ENCODE results near the gene GNAT1. TPM values are rescaled to one million over a fixed set of nuclear protein-coding genes. Genes with fewer than 3 reads are reported as not detected.

The GNAT1 gene
- total and polyA plus RNA-seq, 2 donors (not counting 1 experiment from before 2014, with no cell fraction given) = not detected

GRCh38 chr3:50212971-50213370 is 21.6 kb downstream of the GNAT1 start:
- intact Hi-C loops (cut with micrococcal nuclease) = no loop called here
- Histone ChIP-seq H3K79me2 (ENCODE audit: control insufficient read depth, insufficient read depth, low read length) (no peaks in the 10 kb centered on the region), H3K36me3 (replicated peaks in 1 of 2; ENCODE audit: control extremely low read depth in 1 of 2, control insufficient read depth in 1 of 2, extremely low read depth in 1 of 2, insufficient read depth in 2 of 2, low read length in 1 of 2) (no peaks in the 10 kb centered on the region), H2AFZ (ENCODE audit: insufficient read depth, low read depth, low read length, poor library complexity, severe bottlenecking) (no peak overlapping the region), H3K27ac (ENCODE audit: low read length in 2 of 2) (no peak overlapping the region), H3K4me3 (ENCODE audit: control extremely low read depth in 1 of 5, extremely low read depth in 1 of 5, insufficient read depth in 1 of 5, low read depth in 2 of 5, low read length in 4 of 5) (no peak overlapping the region), H3K4me2 (replicated peaks; ENCODE audit: low read depth, low read length, poor library complexity, severe bottlenecking) (no peak overlapping the region), H3K4me1 (ENCODE audit: control insufficient read depth in 2 of 2, insufficient read depth in 2 of 2, low read length in 2 of 2) (no peaks in the 10 kb centered on the region), H3K9ac (ENCODE audit: low read length) (no peak overlapping the region), H3K9me3 (ENCODE audit: control extremely low read depth in 1 of 3, control insufficient read depth in 2 of 3, insufficient read depth in 1 of 3, low read length in 2 of 3) (peaks cover 0 to 2% (median 0%) of the 10 kb centered on the region in 3 donors), H3K27me3 (replicated peaks in 1 of 4; ENCODE audit: control extremely low read depth in 1 of 4, control insufficient read depth in 3 of 4, insufficient read depth in 4 of 4, low read length in 3 of 4) (peaks cover 0 to 3% (median 0%) of the 10 kb centered on the region in 4 experiments), H4K20me1 (ENCODE audit: control insufficient read depth, insufficient read depth, low read length, poor library complexity, severe bottlenecking) (no peaks in the 10 kb centered on the region)
- ChIA-PET CTCF (no interaction called here), POLR2A (no interaction called here)
- TF ChIP-seq CTCF (IDR thresholded peaks at IDR 0.05) = no peak
- TF ChIP-seq EZH2 (IDR thresholded peaks at IDR 0.05; ENCODE audit: borderline replicate concordance, insufficient read depth, low read depth, low read length, poor library complexity, severe bottlenecking) = no peak
- Mint-ChIP-seq H3K4me1 (no peaks in the 10 kb centered on the region), H3K4me3 (no peak overlapping the region), H3K27ac (no peak overlapping the region), H3K27me3 (peaks cover 4% of the 10 kb centered on the region), H3K9me3 (ENCODE audit: insufficient read depth) (no peaks in the 10 kb centered on the region)
- WGBS (ENCODE audit: insufficient coverage) = 92% methylated on average over 3 of the region's 3 CpGs
- DNase-seq (no peak), ATAC-seq (ENCODE audit: low read depth) (no peak)

GRCh38 chr3:50213373-50213772 is 22.0 kb downstream of the GNAT1 start:
- 90% methylated on average over 12 of the region's 12 CpGs for WGBS (ENCODE audit: insufficient coverage)
- no peaks in the 10 kb centered on the region for H3K4me1 Mint-ChIP-seq
- Histone ChIP-seq H3K4me1 (ENCODE audit: control insufficient read depth in 2 of 2, insufficient read depth in 2 of 2, low read length in 2 of 2) (no peaks in the 10 kb centered on the region), H3K4me3 (ENCODE audit: control extremely low read depth in 1 of 5, extremely low read depth in 1 of 5, insufficient read depth in 1 of 5, low read depth in 2 of 5, low read length in 4 of 5) (no peak overlapping the region), H3K27ac (ENCODE audit: low read length in 2 of 2) (no peak overlapping the region), H3K79me2 (ENCODE audit: control insufficient read depth, insufficient read depth, low read length) (no peaks in the 10 kb centered on the region), H3K36me3 (replicated peaks in 1 of 2; ENCODE audit: control extremely low read depth in 1 of 2, control insufficient read depth in 1 of 2, extremely low read depth in 1 of 2, insufficient read depth in 2 of 2, low read length in 1 of 2) (no peaks in the 10 kb centered on the region), H3K9me3 (ENCODE audit: control extremely low read depth in 1 of 3, control insufficient read depth in 2 of 3, insufficient read depth in 1 of 3, low read length in 2 of 3) (peaks cover 0 to 2% (median 0%) of the 10 kb centered on the region in 3 donors), H3K4me2 (replicated peaks; ENCODE audit: low read depth, low read length, poor library complexity, severe bottlenecking) (no peak overlapping the region), H3K9ac (ENCODE audit: low read length) (no peak overlapping the region), H3K27me3 (replicated peaks in 1 of 4; ENCODE audit: control extremely low read depth in 1 of 4, control insufficient read depth in 3 of 4, insufficient read depth in 4 of 4, low read length in 3 of 4) (peaks cover 0 to 3% (median 0%) of the 10 kb centered on the region in 4 experiments), H2AFZ (ENCODE audit: insufficient read depth, low read depth, low read length, poor library complexity, severe bottlenecking) (no peak overlapping the region), H4K20me1 (ENCODE audit: control insufficient read depth, insufficient read depth, low read length, poor library complexity, severe bottlenecking) (no peaks in the 10 kb centered on the region)
- intact Hi-C loops (cut with micrococcal nuclease) = no loop called here
- no peak for ATAC-seq (ENCODE audit: low read depth)
- no peaks in the 10 kb centered on the region for H3K9me3 Mint-ChIP-seq (ENCODE audit: insufficient read depth)
- peaks cover 3% of the 10 kb centered on the region for H3K27me3 Mint-ChIP-seq
- TF ChIP-seq EZH2 (IDR thresholded peaks at IDR 0.05; ENCODE audit: borderline replicate concordance, insufficient read depth, low read depth, low read length, poor library complexity, severe bottlenecking) = no peak
- no peak for TF ChIP-seq CTCF (IDR thresholded peaks at IDR 0.05)
- H3K27ac Mint-ChIP-seq = no peak overlapping the region
- no peak for DNase-seq
- POLR2A ChIA-PET = no interaction called here
- CTCF ChIA-PET = no interaction called here
- no peak overlapping the region for H3K4me3 Mint-ChIP-seq
